Measurements from ENCODE around the gene ARG1. TPM values are rescaled to one million over a fixed set of nuclear protein-coding genes. Genes with fewer than 3 reads are reported as not detected.

The ARG1 gene
- total RNA-seq, 5 donors from 2014 or later (not counting 1 experiment from before 2014, with no cell fraction given), result 0.49 to 1.1 (median 0.75) TPM; not detected in 1

GRCh38 chr6:131587909-131588308 lies 14.9 kb downstream of the ARG1 start:
- no peaks in the 10 kb centered on the region for H3K9me3 Mint-ChIP-seq
- peaks cover 8 to 88% of the 10 kb centered on the region in 2 donors for H3K36me3 ChIP-seq (ENCODE audit: control insufficient read depth in 2 of 2, extremely low read depth in 1 of 2, insufficient read depth in 1 of 2, low read length in 1 of 2)

GRCh38 chr6:131588643-131589042 lies 15.6 kb downstream of the ARG1 start:
- Mint-ChIP-seq H3K4me1 (no peaks in the 10 kb centered on the region), H3K27me3 (no peaks in the 10 kb centered on the region), H3K9me3 (no peaks in the 10 kb centered on the region), H3K27ac (no peak overlapping the region), H3K4me3 (no peak overlapping the region), H3K36me3 (peaks cover 58% of the 10 kb centered on the region)
- ATAC-seq (replicated peaks in 1 of 4) (no peak), DNase-seq (no peak)
- no peaks in the 10 kb centered on the region for H3K4me1 ChIP-seq (ENCODE audit: control insufficient read depth in 1 of 2, extremely low read depth in 1 of 2, insufficient read depth in 2 of 2, low read length in 2 of 2)
- WGBS (ENCODE audit: insufficient coverage), result 86% methylated on average over 1 of the region's 2 CpGs
- no peak overlapping the region for H3K27ac ChIP-seq (ENCODE audit: low read length)
- no peak overlapping the region for H3K4me3 ChIP-seq (ENCODE audit: control insufficient read depth in 1 of 2, extremely low read depth in 1 of 2, low read length in 1 of 2)
- ChIA-PET POLR2A (no interaction called here), CTCF (interaction anchor here in 1 of 2 donors (1.0 kb wide), 1 partner anchor 10 kb away, joined by 3 read pairs; no protein-coding TSS in a partner anchor)
- H3K27me3 ChIP-seq (replicated peaks in 1 of 2; ENCODE audit: control insufficient read depth in 2 of 2, extremely low read depth in 1 of 2, insufficient read depth in 2 of 2, low read length in 1 of 2), result no peaks in the 10 kb centered on the region
- H3K9me3 ChIP-seq, result no peaks in the 10 kb centered on the region
- H3K36me3 ChIP-seq (ENCODE audit: control insufficient read depth in 2 of 2, extremely low read depth in 1 of 2, insufficient read depth in 1 of 2, low read length in 1 of 2), result peaks cover 5 to 86% of the 10 kb centered on the region in 2 donors

More at GRCh38 chr6:131587909-131588308, 14.9 kb downstream of the ARG1 start:
- Mint-ChIP-seq H3K4me1 (no peaks in the 10 kb centered on the region), H3K4me3 (no peak overlapping the region), H3K27me3 (no peaks in the 10 kb centered on the region), H3K27ac (no peak overlapping the region), H3K36me3 (peaks cover 55% of the 10 kb centered on the region)
- no peaks in the 10 kb centered on the region for H3K4me1 ChIP-seq (ENCODE audit: control insufficient read depth in 1 of 2, extremely low read depth in 1 of 2, insufficient read depth in 2 of 2, low read length in 2 of 2)
- H3K27ac ChIP-seq (ENCODE audit: low read length), result no peak overlapping the region
- POLR2A ChIA-PET, result no interaction called here
- H3K4me3 ChIP-seq (ENCODE audit: control insufficient read depth in 1 of 2, extremely low read depth in 1 of 2, low read length in 1 of 2), result no peak overlapping the region
- no peaks in the 10 kb centered on the region for H3K9me3 ChIP-seq
- DNase-seq (no peak), ATAC-seq (replicated peaks in 1 of 4) (no peak)
- no peaks in the 10 kb centered on the region for H3K27me3 ChIP-seq (replicated peaks in 1 of 2; ENCODE audit: control insufficient read depth in 2 of 2, extremely low read depth in 1 of 2, insufficient read depth in 2 of 2, low read length in 1 of 2)
- CTCF ChIA-PET, result interaction anchor here in 1 of 2 donors (1.0 kb wide), 1 partner anchor 11 kb away, joined by 3 read pairs; no protein-coding TSS in a partner anchor
- WGBS (ENCODE audit: insufficient coverage), result no CpG with 5 or more reads among the region's 4 CpGs

- Mint-ChIP-seq H3K27ac (no peak overlapping the region), H3K36me3 (peaks cover 64% of the 10 kb centered on the region), H3K27me3 (no peaks in the 10 kb centered on the region), H3K9me3 (no peaks in the 10 kb centered on the region), H3K4me1 (peaks cover 0 to 4% (median 0%) of the 10 kb centered on the region in 3 donors), H3K4me3 (no peak overlapping the region)
- WGBS (ENCODE audit: insufficient coverage), result no CpG with 5 or more reads among the region's 2 CpGs
- no peak for ATAC-seq (replicated peaks in 1 of 4)
- Histone ChIP-seq H3K4me1 (ENCODE audit: control insufficient read depth in 1 of 2, extremely low read depth in 1 of 2, insufficient read depth in 2 of 2, low read length in 2 of 2) (no peaks in the 10 kb centered on the region), H3K27ac (ENCODE audit: low read length) (no peak overlapping the region), H3K9me3 (no peaks in the 10 kb centered on the region), H3K27me3 (replicated peaks in 1 of 2; ENCODE audit: control insufficient read depth in 2 of 2, extremely low read depth in 1 of 2, insufficient read depth in 2 of 2, low read length in 1 of 2) (no peaks in the 10 kb centered on the region), H3K36me3 (ENCODE audit: control insufficient read depth in 2 of 2, extremely low read depth in 1 of 2, insufficient read depth in 1 of 2, low read length in 1 of 2) (peaks cover 6 to 83% of the 10 kb centered on the region in 2 donors), H3K4me3 (ENCODE audit: control insufficient read depth in 1 of 2, extremely low read depth in 1 of 2, low read length in 1 of 2) (no peak overlapping the region)
- POLR2A ChIA-PET, result interaction anchor here in 1 of 2 donors (0.5 kb wide), 1 partner anchor 97 kb away, joined by 4 read pairs; no protein-coding TSS in a partner anchor
- CTCF ChIA-PET, result no interaction called here
- no peak for DNase-seq
Measured at GRCh38 chr6:131592935-131593334, 19.9 kb downstream of the ARG1 start.

- Histone ChIP-seq H3K36me3 (ENCODE audit: control insufficient read depth in 2 of 2, extremely low read depth in 1 of 2, insufficient read depth in 1 of 2, low read length in 1 of 2) (peaks cover 6 to 86% of the 10 kb centered on the region in 2 donors), H3K4me3 (ENCODE audit: control insufficient read depth in 1 of 2, extremely low read depth in 1 of 2, low read length in 1 of 2) (no peak overlapping the region), H3K4me1 (ENCODE audit: control insufficient read depth in 1 of 2, extremely low read depth in 1 of 2, insufficient read depth in 2 of 2, low read length in 2 of 2) (no peaks in the 10 kb centered on the region), H3K27me3 (replicated peaks in 1 of 2; ENCODE audit: control insufficient read depth in 2 of 2, extremely low read depth in 1 of 2, insufficient read depth in 2 of 2, low read length in 1 of 2) (no peaks in the 10 kb centered on the region), H3K27ac (ENCODE audit: low read length) (no peak overlapping the region), H3K9me3 (no peaks in the 10 kb centered on the region)
- ChIA-PET CTCF (no interaction called here), POLR2A (no interaction called here)
- ATAC-seq (replicated peaks in 1 of 4) (no peak), DNase-seq (no peak)
- 100% methylated on average over 3 of the region's 11 CpGs for WGBS (ENCODE audit: insufficient coverage)
- no peaks in the 10 kb centered on the region for H3K27me3 Mint-ChIP-seq
- peaks cover 0 to 4% (median 0%) of the 10 kb centered on the region in 3 donors for H3K4me1 Mint-ChIP-seq
- no peak overlapping the region for H3K27ac Mint-ChIP-seq
- no peak overlapping the region for H3K4me3 Mint-ChIP-seq
- H3K36me3 Mint-ChIP-seq, result peaks cover 65% of the 10 kb centered on the region
- H3K9me3 Mint-ChIP-seq, result no peaks in the 10 kb centered on the region
Measured at GRCh38 chr6:131594074-131594473, 21.0 kb downstream of the ARG1 start.

- CTCF ChIA-PET, result interaction anchor here (0.7 to 2.0 kb wide), 8 partner anchors 20 to 712 kb away, joined by 3 to 8 read pairs (median 5); no protein-coding TSS in a partner anchor
- Histone ChIP-seq H3K27me3 (replicated peaks in 1 of 2; ENCODE audit: control insufficient read depth in 2 of 2, extremely low read depth in 1 of 2, insufficient read depth in 2 of 2, low read length in 1 of 2) (no peaks in the 10 kb centered on the region), H3K36me3 (ENCODE audit: control insufficient read depth in 2 of 2, extremely low read depth in 1 of 2, insufficient read depth in 1 of 2, low read length in 1 of 2) (peaks cover 6 to 81% of the 10 kb centered on the region in 2 donors), H3K27ac (ENCODE audit: low read length) (no peak overlapping the region), H3K4me1 (ENCODE audit: control insufficient read depth in 1 of 2, extremely low read depth in 1 of 2, insufficient read depth in 2 of 2, low read length in 2 of 2) (no peaks in the 10 kb centered on the region), H3K9me3 (no peaks in the 10 kb centered on the region), H3K4me3 (ENCODE audit: control insufficient read depth in 1 of 2, extremely low read depth in 1 of 2, low read length in 1 of 2) (no peak overlapping the region)
- Mint-ChIP-seq H3K27ac (no peak overlapping the region), H3K36me3 (peaks cover 67% of the 10 kb centered on the region), H3K4me3 (no peak overlapping the region), H3K9me3 (no peaks in the 10 kb centered on the region), H3K27me3 (no peaks in the 10 kb centered on the region), H3K4me1 (peaks cover 0 to 4% (median 0%) of the 10 kb centered on the region in 3 donors)
- POLR2A ChIA-PET, result interaction anchor here in 1 of 2 donors (0.6 kb wide), 2 partner anchors 10 to 30 kb away, joined by 4 to 8 read pairs; no protein-coding TSS in a partner anchor
- peak in 1 of 4 experiments; percentile 59 for ATAC-seq (replicated peaks in 1 of 4)
- no CpG with 5 or more reads among the region's 3 CpGs for WGBS (ENCODE audit: insufficient coverage)
- DNase-seq, result peak in 1 of 35 experiments; percentile 33
Measured at GRCh38 chr6:131597446-131597845, 24.4 kb downstream of the ARG1 start.

GRCh38 chr6:131600716-131601115 lies 27.7 kb downstream of the ARG1 start:
- POLR2A ChIA-PET, result no interaction called here
- DNase-seq (no peak), ATAC-seq (replicated peaks in 1 of 4) (no peak)
- Mint-ChIP-seq H3K27ac (no peak overlapping the region), H3K36me3 (peaks cover 61% of the 10 kb centered on the region), H3K4me3 (no peak overlapping the region), H3K9me3 (no peaks in the 10 kb centered on the region), H3K4me1 (peaks cover 0 to 4% (median 0%) of the 10 kb centered on the region in 3 donors), H3K27me3 (no peaks in the 10 kb centered on the region)
- CTCF ChIA-PET, result interaction anchor here in 1 of 2 donors (1.3 kb wide), 1 partner anchor 715 kb away, joined by 5 read pairs; no protein-coding TSS in a partner anchor
- H3K27ac ChIP-seq (ENCODE audit: low read length), result no peak overlapping the region
- H3K4me3 ChIP-seq (ENCODE audit: control insufficient read depth in 1 of 2, extremely low read depth in 1 of 2, low read length in 1 of 2), result no peak overlapping the region
- no peaks in the 10 kb centered on the region for H3K9me3 ChIP-seq
- peaks cover 4 to 84% of the 10 kb centered on the region in 2 donors for H3K36me3 ChIP-seq (ENCODE audit: control insufficient read depth in 2 of 2, extremely low read depth in 1 of 2, insufficient read depth in 1 of 2, low read length in 1 of 2)
- no peaks in the 10 kb centered on the region for H3K4me1 ChIP-seq (ENCODE audit: control insufficient read depth in 1 of 2, extremely low read depth in 1 of 2, insufficient read depth in 2 of 2, low read length in 2 of 2)
- WGBS (ENCODE audit: insufficient coverage), result 100% methylated on average over 1 of the region's 4 CpGs
- H3K27me3 ChIP-seq (replicated peaks in 1 of 2; ENCODE audit: control insufficient read depth in 2 of 2, extremely low read depth in 1 of 2, insufficient read depth in 2 of 2, low read length in 1 of 2), result no peaks in the 10 kb centered on the region
